ENCODE data around the gene MYH6. TPM values are rescaled to one million over a fixed set of nuclear protein-coding genes. Genes with fewer than 3 reads are reported as not detected.

Gene MYH6
- total RNA-seq, 1 experiment from 2014 or later, result 0.07 TPM

- Mint-ChIP-seq H3K9me3 (no peaks in the 10 kb centered on the region; a peak in 1 of 5 replicates), H3K4me1 (peaks cover 25 to 34% of the 10 kb centered on the region in 2 experiments), H3K36me3 (ENCODE audit: insufficient read depth in 1 of 3, low read depth in 3 of 3) (no peaks in the 10 kb centered on the region), H3K4me3 (no peak overlapping the region), H3K27me3 (ENCODE audit: low read depth) (peaks cover 52% of the 10 kb centered on the region), H3K27ac (peak overlapping the region in 1 of 3 experiments; percentile 50; a peak in 1 of 7 replicates)
- no peak overlapping the region for H2BK15ac ChIP-seq (ENCODE audit: low read depth, low read length)
- no peak overlapping the region for H3K4ac ChIP-seq (ENCODE audit: low read depth, low read length)
- peak overlapping the region; percentile 22 for H3K14ac ChIP-seq (ENCODE audit: insufficient read depth, low read length)
- H3K18ac ChIP-seq (ENCODE audit: insufficient read length, low read depth, low read length), result no peak overlapping the region
- no peaks in the 10 kb centered on the region; the same call in 1 of the 2 replicates for H3K27me3 ChIP-seq (ENCODE audit: insufficient read depth, low read length)
- no peak overlapping the region for H2BK20ac ChIP-seq (ENCODE audit: low read depth, low read length, poor library complexity, severe bottlenecking)
- H3K79me1 ChIP-seq (ENCODE audit: insufficient read depth, low read depth, low read length, poor library complexity, severe bottlenecking), result no peaks in the 10 kb centered on the region
- WGBS (ENCODE audit: extremely low coverage, insufficient read length, low lambda C conversion rate), result no CpG with 5 or more reads among the region's 15 CpGs
- H3K9ac ChIP-seq (ENCODE audit: extremely low read depth, insufficient read length, low read length), result no peak overlapping the region
- no peak overlapping the region for H3K23ac ChIP-seq (ENCODE audit: insufficient read length, low read depth, low read length)
- no peak overlapping the region for H2BK5ac ChIP-seq (ENCODE audit: insufficient read length, low read length)
- no peaks in the 10 kb centered on the region for H3K9me3 ChIP-seq (ENCODE audit: control insufficient read depth, low read depth, low read length)
- no peak overlapping the region for H2AK5ac ChIP-seq (ENCODE audit: insufficient read length, low read length)
- no peak overlapping the region for H2BK12ac ChIP-seq (ENCODE audit: insufficient read length, low read depth, low read length)
- no peaks in the 10 kb centered on the region for H3K79me2 ChIP-seq (ENCODE audit: insufficient read depth, low read length)
- H4K8ac ChIP-seq (replicated peaks; ENCODE audit: insufficient read length, low read depth, low read length), result no peak overlapping the region
- H4K20me1 ChIP-seq (ENCODE audit: control insufficient read depth, insufficient read depth, insufficient read length), result no peaks in the 10 kb centered on the region
- no peak overlapping the region for H3K4me2 ChIP-seq (ENCODE audit: insufficient read depth, insufficient read length, low read length)
- H2AFZ ChIP-seq (ENCODE audit: low read length), result no peak overlapping the region
- TF ChIP-seq CTCF (conservative IDR thresholded peaks at IDR 0.05), result no peak
- no peak overlapping the region for H3K27ac ChIP-seq (ENCODE audit: insufficient read length, low read depth, low read length)
- H3K56ac ChIP-seq (ENCODE audit: insufficient read length, low read depth, low read length), result no peak overlapping the region
- H4K5ac ChIP-seq (ENCODE audit: insufficient read length, low read depth, low read length), result no peak overlapping the region
- H2BK120ac ChIP-seq (ENCODE audit: low read depth, low read length, poor library complexity, severe bottlenecking), result no peak overlapping the region
- no peak for DNase-seq
- H3K4me1 ChIP-seq (ENCODE audit: insufficient read depth, low read length), result no peaks in the 10 kb centered on the region
- no peak overlapping the region for H3T11ph ChIP-seq (ENCODE audit: low read length)
- H3K23me2 ChIP-seq (ENCODE audit: insufficient read length, low read depth, low read length, poor library complexity, severe bottlenecking), result peaks cover 2% of the 10 kb centered on the region
- no peak overlapping the region for H4K91ac ChIP-seq (ENCODE audit: insufficient read length, low read depth, low read length)
Observed at GRCh38 chr14:23436327-23437132, 28.5 kb upstream of the MYH6 start.
